Stimulated activated naive CD8-positive, alpha-beta T cell treated with anti-CD3 and anti-CD28 coated beads, Interleukin-15, Interleukin-2, amounts not matched to agents 100 ng/mL and 50 ng/mL, for 24 hours (primary cell): ENCODE results near the gene SORCS2.

ENCODE experiments used
- H3K27ac Mint-ChIP-seq: one replicate; pipeline ENCODE4 v1.8.0; 2021; ENCODE audit warnings: mild to moderate bottlenecking, mixed read lengths
- H3K27me3 Mint-ChIP-seq: one replicate; pipeline ENCODE4 v1.8.0; 2021; ENCODE audit warnings: mixed read lengths
- H3K36me3 Mint-ChIP-seq: one replicate; pipeline ENCODE4 v1.8.0; 2021; ENCODE audit warnings: low read depth, mixed read lengths
- H3K4me1 Mint-ChIP-seq: one replicate; pipeline ENCODE4 v1.8.0; 2021; ENCODE audit warnings: low read depth, mixed read lengths
- H3K4me3 Mint-ChIP-seq: one replicate; pipeline ENCODE4 v1.8.0; 2021; ENCODE audit warnings: mild to moderate bottlenecking, mixed read lengths
- H3K9me3 Mint-ChIP-seq: one replicate; pipeline ENCODE4 v1.8.0; 2021; ENCODE audit warnings: mixed read lengths

The SORCS2 gene

GRCh38 chr4:7389719-7390118, 197.4 kb downstream of the SORCS2 start:
- peaks cover 6% of the 10 kb centered on the region for H3K9me3 Mint-ChIP-seq
- H3K27me3 Mint-ChIP-seq, result no peaks in the 10 kb centered on the region
- no peak overlapping the region for H3K27ac Mint-ChIP-seq
- no peaks in the 10 kb centered on the region for H3K4me1 Mint-ChIP-seq
- no peaks in the 10 kb centered on the region for H3K36me3 Mint-ChIP-seq
- H3K4me3 Mint-ChIP-seq, result no peak overlapping the region

- H3K4me3 Mint-ChIP-seq, result no peak overlapping the region
- H3K9me3 Mint-ChIP-seq, result peaks cover 6% of the 10 kb centered on the region
- no peaks in the 10 kb centered on the region for H3K36me3 Mint-ChIP-seq
- no peak overlapping the region for H3K27ac Mint-ChIP-seq
- H3K27me3 Mint-ChIP-seq, result no peaks in the 10 kb centered on the region
- H3K4me1 Mint-ChIP-seq, result no peaks in the 10 kb centered on the region
These were observed 198.0 kb downstream of the SORCS2 start for GRCh38 chr4:7390336-7390735.

DNA sequence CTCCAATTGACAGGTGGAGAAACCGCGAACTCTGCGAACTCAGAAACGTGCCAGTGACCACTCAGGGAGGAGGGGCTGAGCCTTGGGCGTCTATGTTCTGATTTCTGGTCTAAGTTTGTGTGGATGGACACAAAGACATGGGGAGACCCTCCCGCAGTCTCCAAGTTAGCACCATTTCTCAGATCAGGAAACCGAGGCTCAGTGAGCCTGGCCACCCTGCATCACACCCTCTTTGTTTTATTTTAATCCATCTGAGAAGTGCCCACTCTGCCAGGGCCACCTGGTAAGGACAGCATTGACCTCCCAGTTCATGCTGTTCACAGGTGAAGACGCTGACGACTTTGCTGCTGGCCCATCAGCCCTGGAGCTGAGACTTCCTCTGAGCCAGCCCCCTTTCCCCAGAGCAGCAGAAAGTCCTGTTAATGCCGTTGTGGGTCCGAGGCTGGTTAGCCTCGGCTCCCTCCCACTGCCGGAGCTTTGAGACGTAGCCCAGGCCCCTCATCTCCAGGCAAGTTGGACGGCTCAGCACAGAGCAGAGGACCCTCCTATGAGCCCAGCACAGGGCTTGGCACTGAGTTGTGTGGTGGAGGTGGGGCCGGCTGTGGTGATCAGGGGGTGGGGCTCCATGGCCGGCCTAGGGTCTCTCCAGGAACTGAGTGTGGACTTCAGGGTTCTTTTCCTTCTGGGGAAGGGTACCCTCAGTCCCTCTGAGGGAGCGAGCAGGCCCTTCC, 198.7 kb downstream of the SORCS2 start:
- Mint-ChIP-seq H3K27ac (no peak overlapping the region), H3K36me3 (no peaks in the 10 kb centered on the region), H3K9me3 (peaks cover 6% of the 10 kb centered on the region), H3K4me3 (no peak overlapping the region), H3K27me3 (no peaks in the 10 kb centered on the region), H3K4me1 (no peaks in the 10 kb centered on the region)

DNA sequence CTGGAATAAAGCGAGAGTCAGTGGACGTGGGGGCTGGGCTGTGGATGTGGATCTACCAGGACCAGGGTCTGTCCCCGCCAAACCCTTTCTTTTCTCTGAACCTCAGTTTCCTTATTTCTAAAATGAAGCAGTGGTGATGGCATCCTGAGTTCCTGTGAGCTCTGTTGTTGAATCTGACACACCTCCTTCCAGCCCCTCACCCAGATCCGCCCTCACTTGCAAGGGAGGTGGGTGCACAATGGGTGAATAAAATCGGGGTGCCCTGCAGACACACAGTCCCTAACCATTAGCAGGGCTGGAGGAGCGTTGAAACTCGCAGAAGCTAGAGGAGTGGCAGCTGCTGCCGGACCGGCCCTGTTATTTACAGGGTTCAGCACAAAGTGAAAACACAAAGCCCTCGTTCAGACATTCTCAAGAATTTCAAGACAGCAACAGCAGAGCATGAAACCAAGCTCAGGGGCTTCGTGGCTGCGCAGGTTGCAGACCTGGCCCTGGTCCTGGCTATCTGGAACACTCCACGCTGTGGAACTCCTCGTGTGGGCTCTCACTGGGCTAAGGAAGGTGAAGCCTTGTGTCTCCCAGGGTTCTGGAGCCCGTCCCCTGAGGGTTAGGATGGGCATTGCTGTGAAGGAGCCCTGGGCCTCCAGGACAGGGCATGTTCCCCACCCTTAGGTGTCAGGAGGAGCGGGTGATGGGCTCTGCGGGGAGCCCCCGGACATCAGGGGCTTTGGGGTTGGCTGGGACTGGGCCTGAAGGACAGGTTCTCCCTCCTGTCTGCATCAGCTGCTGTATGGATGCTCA, 199.5 kb downstream of the SORCS2 start:
- no peak overlapping the region for H3K27ac Mint-ChIP-seq
- peaks cover 3% of the 10 kb centered on the region for H3K27me3 Mint-ChIP-seq
- peaks cover 6% of the 10 kb centered on the region for H3K9me3 Mint-ChIP-seq
- H3K4me1 Mint-ChIP-seq, result no peaks in the 10 kb centered on the region
- no peak overlapping the region for H3K4me3 Mint-ChIP-seq
- H3K36me3 Mint-ChIP-seq, result no peaks in the 10 kb centered on the region

DNA sequence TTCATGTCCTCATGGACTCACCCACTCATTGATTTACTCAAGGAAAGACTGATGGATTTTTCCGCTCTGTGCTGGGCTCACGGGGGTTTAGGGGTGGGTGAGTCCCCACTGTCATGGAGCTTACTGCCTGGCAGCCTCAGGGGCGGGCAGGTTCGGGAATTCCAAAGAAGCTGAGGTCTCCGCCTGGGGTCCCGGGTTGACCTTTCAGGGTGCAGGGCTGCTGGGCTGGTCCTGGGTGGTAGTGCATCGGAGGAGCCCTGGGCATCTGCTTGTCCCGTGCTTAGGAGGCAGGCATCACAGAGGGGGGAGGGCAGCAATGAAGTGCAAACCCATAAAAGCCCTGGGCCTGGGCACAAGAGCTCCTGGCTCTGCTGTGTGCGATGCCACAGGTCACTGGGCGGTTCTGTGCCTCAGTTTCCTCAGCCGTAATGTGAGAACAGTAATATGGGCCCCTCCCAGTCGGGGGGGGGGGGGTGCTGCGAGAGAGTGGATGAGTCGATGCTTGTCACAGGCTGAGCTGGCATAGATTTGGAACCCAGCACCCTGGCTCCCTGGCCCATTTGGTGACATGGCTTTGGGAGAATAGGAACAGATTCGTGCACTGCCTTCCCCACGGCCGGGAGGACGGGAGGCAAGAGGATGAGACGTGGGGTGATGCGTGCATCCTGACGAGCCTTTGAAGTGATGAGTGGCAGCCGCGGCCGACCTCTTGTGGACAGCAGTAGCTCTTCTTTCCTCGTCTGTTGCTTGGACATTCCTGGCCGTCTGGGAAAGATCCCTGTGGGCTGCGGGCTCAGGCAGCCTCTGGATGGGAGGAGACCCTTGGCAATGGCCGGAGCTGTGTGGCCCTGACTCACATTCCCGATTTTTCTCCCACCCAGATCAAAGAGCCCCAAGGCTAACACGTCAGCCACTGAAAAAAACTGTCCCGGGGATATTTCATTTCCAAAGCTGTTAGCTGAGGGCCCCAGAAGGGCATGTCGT, 200.4 kb downstream of the SORCS2 start:
- H3K4me1 Mint-ChIP-seq, result no peaks in the 10 kb centered on the region
- H3K36me3 Mint-ChIP-seq, result no peaks in the 10 kb centered on the region
- no peak overlapping the region for H3K27ac Mint-ChIP-seq
- peaks cover 12% of the 10 kb centered on the region for H3K27me3 Mint-ChIP-seq
- H3K9me3 Mint-ChIP-seq, result peaks cover 2% of the 10 kb centered on the region
- no peak overlapping the region for H3K4me3 Mint-ChIP-seq

- peaks cover 20% of the 10 kb centered on the region for H3K27me3 Mint-ChIP-seq
- H3K9me3 Mint-ChIP-seq, result no peaks in the 10 kb centered on the region
- no peaks in the 10 kb centered on the region for H3K36me3 Mint-ChIP-seq
- no peaks in the 10 kb centered on the region for H3K4me1 Mint-ChIP-seq
- H3K27ac Mint-ChIP-seq, result no peak overlapping the region
- no peak overlapping the region for H3K4me3 Mint-ChIP-seq
These were observed 201.6 kb downstream of the SORCS2 start for GRCh38 chr4:7393601-7394575.

- H3K36me3 Mint-ChIP-seq, result no peaks in the 10 kb centered on the region
- no peaks in the 10 kb centered on the region for H3K4me1 Mint-ChIP-seq
- H3K27me3 Mint-ChIP-seq, result peaks cover 20% of the 10 kb centered on the region
- no peak overlapping the region for H3K27ac Mint-ChIP-seq
- no peaks in the 10 kb centered on the region for H3K9me3 Mint-ChIP-seq
- H3K4me3 Mint-ChIP-seq, result no peak overlapping the region
These were observed 202.5 kb downstream of the SORCS2 start for GRCh38 chr4:7394681-7395451.

DNA sequence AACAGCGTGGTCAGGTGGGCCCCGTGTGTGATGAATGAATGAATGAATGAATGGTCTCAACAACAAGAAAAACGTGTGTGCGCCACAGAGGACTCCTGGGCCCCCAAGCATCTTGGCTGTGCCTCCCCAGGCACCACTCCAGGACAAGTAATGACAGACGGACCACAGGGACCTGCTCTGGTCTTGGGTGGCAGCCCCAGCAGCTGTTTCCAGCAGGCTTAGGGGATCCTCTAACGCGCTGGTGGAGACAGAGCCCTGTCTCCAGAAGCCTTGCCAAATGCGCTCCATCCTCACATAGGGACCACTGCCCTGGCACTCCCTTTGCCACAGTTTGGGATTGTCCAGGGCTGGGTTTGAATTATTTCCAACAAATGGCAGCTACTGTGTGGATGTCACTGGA, 203.3 kb downstream of the SORCS2 start:
- H3K9me3 Mint-ChIP-seq, result no peaks in the 10 kb centered on the region
- no peaks in the 10 kb centered on the region for H3K36me3 Mint-ChIP-seq
- no peak overlapping the region for H3K4me3 Mint-ChIP-seq
- no peak overlapping the region for H3K27ac Mint-ChIP-seq
- H3K4me1 Mint-ChIP-seq, result no peaks in the 10 kb centered on the region
- peaks cover 23% of the 10 kb centered on the region for H3K27me3 Mint-ChIP-seq

DNA sequence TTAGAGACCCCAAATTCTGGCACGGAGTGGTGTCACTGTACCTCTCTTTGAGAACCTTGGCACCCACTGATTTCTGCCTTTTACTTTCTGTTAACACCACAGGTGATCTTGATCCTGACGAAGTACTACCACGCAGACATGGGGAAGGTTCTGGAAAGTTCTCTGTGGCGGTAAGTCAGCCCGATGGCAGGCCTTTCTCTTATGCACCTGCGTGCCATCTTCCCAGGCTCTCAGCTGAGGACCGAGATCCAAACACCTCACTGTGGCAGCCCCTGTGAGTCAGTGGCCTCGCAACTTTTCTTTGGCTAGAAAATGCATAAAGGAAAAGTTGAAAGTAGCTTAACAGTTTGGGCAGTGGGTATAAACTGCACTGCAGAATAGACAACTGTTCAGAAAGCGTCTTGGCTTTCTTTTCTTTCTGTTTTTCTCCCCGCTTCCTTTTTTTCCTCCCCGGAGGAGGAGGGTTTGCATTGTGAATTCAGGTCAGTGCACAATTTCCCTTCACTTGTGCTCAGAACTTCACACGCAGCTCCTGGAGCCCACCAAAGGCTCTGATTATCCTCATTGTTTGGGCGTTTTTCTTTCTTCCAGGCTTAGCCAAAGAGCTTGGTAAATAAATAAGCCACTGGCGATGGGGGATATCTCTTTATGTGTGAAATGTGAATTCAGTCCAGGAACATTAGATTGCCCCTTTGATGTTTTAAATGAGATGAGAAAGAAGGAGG, 204.0 kb downstream of the SORCS2 start:
- Mint-ChIP-seq H3K9me3 (no peaks in the 10 kb centered on the region), H3K27me3 (peaks cover 28% of the 10 kb centered on the region), H3K27ac (no peak overlapping the region), H3K4me3 (no peak overlapping the region), H3K36me3 (no peaks in the 10 kb centered on the region), H3K4me1 (no peaks in the 10 kb centered on the region)

DNA sequence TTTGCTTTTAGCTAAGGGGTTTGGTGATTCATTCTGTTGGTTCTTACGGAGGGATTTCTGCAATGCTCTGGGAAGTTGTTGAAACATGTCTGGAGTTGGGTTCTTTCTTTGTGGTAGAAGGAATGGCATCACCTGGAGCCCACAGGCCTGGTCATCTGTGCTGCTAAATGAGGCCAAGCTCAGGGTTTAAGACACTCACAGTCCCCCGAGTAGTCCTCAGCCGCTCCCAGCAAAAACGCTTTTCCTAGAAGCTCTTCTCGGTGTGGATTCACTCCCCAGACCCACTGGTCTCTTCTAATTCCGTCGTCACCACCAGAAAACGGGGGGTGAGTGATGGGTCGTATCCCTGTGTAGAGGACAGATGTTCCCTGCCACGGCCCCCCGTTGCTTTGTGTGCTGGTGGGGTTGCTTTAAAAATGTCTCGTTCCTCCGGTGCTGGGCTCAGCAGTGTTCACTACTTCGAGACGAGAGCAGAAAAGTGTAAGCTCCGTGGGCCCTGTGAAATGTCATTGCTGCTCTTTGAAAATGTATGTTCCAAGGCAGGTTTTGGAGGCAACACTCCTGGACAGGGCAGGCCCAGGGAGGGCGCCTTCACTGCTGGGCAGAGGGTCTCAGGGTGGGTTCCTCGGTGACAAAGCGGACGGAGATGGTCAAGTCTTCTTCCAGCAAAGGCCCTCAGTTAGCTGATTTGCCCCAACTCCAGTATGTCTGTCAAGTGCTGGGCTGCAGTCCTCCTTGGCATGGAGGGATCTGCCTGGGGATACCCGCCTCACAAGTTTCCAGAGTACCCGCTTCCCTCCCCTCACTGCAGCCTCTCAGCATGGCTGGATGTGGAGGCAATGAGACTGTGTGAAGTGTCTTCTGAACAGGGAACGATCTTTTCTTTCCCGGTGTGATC, 205.1 kb downstream of the SORCS2 start:
- Mint-ChIP-seq H3K36me3 (no peaks in the 10 kb centered on the region), H3K27me3 (peaks cover 28% of the 10 kb centered on the region), H3K4me1 (no peaks in the 10 kb centered on the region), H3K9me3 (no peaks in the 10 kb centered on the region), H3K4me3 (no peak overlapping the region), H3K27ac (no peak overlapping the region)

DNA sequence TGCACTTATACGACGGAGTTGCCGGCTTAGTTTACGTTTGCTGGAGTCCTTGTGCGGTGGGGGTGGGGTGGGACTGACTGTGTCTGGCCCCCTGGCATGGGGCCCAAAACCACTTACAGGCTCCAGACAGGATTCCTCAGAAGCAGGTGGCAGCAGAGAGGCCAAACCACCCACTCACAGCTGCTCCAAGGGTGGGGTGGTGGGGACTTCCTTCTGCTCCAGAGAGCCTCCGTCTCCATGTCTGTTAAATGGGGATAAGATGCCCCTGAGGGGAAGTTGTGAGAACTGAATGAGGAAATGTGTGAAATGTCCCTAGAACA, 205.7 kb downstream of the SORCS2 start:
- Mint-ChIP-seq H3K4me3 (no peak overlapping the region), H3K27me3 (peaks cover 28% of the 10 kb centered on the region), H3K36me3 (no peaks in the 10 kb centered on the region), H3K27ac (no peak overlapping the region), H3K4me1 (no peaks in the 10 kb centered on the region), H3K9me3 (no peaks in the 10 kb centered on the region)

DNA sequence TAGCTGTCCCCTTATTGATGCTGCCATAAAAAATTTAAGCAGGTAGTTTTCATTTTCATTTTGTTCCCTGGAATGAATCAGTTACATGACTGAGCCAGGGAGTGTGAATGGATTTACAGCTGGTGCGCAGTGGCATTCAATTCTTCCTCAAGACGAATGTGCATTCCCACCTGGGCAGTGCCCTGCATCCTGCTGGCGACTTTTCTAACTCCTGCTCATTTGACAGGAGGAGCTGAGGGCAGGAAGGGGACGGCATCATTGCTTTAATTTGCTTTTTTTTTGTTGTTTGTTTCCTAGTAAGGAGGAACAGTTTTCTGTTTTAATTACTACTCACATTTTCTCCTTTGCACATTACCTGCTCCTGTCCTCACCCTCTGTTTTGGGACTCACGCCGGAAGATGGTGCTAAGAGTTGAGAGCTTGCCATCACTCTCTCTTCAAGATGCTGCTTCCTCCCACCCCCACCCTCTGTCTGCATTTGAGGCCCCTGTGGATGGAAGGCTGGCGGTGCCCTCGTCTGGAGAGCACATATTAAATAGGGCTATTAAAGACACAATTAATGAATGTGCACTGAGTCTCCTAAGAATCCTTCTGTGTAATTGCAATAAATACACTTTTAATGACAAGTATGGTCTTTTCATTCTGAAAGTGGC, 206.6 kb downstream of the SORCS2 start:
- H3K4me1 Mint-ChIP-seq, result no peaks in the 10 kb centered on the region
- H3K4me3 Mint-ChIP-seq, result no peak overlapping the region
- H3K36me3 Mint-ChIP-seq, result no peaks in the 10 kb centered on the region
- no peaks in the 10 kb centered on the region for H3K9me3 Mint-ChIP-seq
- H3K27ac Mint-ChIP-seq, result no peak overlapping the region
- peaks cover 28% of the 10 kb centered on the region for H3K27me3 Mint-ChIP-seq
